Neuronal stem cell (in vitro differentiated cells): ENCODE measurements around the gene CEMIP.

Experiments
- DNase-seq: peaks from one replicate; pipeline ENCODE4 v3.0.0-alpha.2; 2013; ENCODE audit warnings: low spot score
- H2AFZ ChIP-seq: one replicate; pipeline ENCODE4 v1.6.1; 2013; ENCODE audit warnings: mild to moderate bottlenecking, low read length, inconsistent platforms
- H2AK5ac ChIP-seq: 2 replicates; pipeline ENCODE4 v1.6.1; 2013; ENCODE audit warnings: low read depth, mild to moderate bottlenecking, inconsistent platforms, low read length, moderate library complexity, mixed read lengths
- H2BK120ac ChIP-seq: 2 replicates; pipeline ENCODE4 v1.6.1; 2013; ENCODE audit warnings: low read depth, mild to moderate bottlenecking, inconsistent platforms, low read length, moderate library complexity, mixed read lengths
- H2BK12ac ChIP-seq: one replicate; pipeline ENCODE4 v1.6.1; 2013; ENCODE audit warnings: low read length, inconsistent platforms
- H2BK15ac ChIP-seq: 2 replicates; pipeline ENCODE4 v1.6.1; 2013; ENCODE audit warnings: mild to moderate bottlenecking, low read length, inconsistent platforms, mixed read lengths
- H2BK5ac ChIP-seq: one replicate; pipeline ENCODE4 v1.6.1; 2013; ENCODE audit warnings: inconsistent platforms, mild to moderate bottlenecking, low read length, moderate library complexity
- H3K14ac ChIP-seq: one replicate; pipeline ENCODE4 v1.6.1; 2013; ENCODE audit warnings: low read length, inconsistent platforms
- H3K18ac ChIP-seq: 2 replicates; pipeline ENCODE4 v1.6.1; 2013; ENCODE audit warnings: low read length, inconsistent platforms
- H3K23ac ChIP-seq: 2 replicates; pipeline ENCODE4 v1.6.1; 2013; ENCODE audit warnings: low read depth, mild to moderate bottlenecking, mixed read lengths, low read length, inconsistent platforms; ENCODE audit not compliant: poor library complexity
- H3K27ac ChIP-seq: replicated peaks from 3 replicates; pipeline ENCODE4 v1.5.1; 2013; ENCODE audit warnings: low read length, inconsistent platforms
- H3K27me3 ChIP-seq, 3 experiments: 2 replicates each; pipeline ENCODE4 v1.6.1; 2013; ENCODE audit warnings: low read length in 3 of 3, mild to moderate bottlenecking in 2 of 3, inconsistent platforms in 1 of 3, low read depth in 1 of 3, mixed read lengths in 1 of 3, moderate library complexity in 1 of 3; ENCODE audit not compliant: control insufficient read depth in 3 of 3, insufficient read depth in 3 of 3
- H3K36me3 ChIP-seq, 2 donors: replicated peaks in 1 of 2; 2 replicates each; pipeline ENCODE4 v1.6.1; 2013; ENCODE audit warnings: low read length in 2 of 2; ENCODE audit not compliant: control insufficient read depth in 2 of 2, insufficient read depth in 2 of 2
- H3K4ac ChIP-seq: 2 replicates; pipeline ENCODE4 v1.6.1; 2013; ENCODE audit warnings: inconsistent platforms, mild to moderate bottlenecking, low read length, moderate library complexity
- H3K4me1 ChIP-seq, 2 donors: 1 replicate in 1 of 2; 2 replicates in 1 of 2; pipeline ENCODE4 v1.6.1; 2013; ENCODE audit warnings: low read length in 2 of 2, low read depth in 1 of 2; ENCODE audit not compliant: control insufficient read depth in 2 of 2, insufficient read depth in 1 of 2
- H3K4me2 ChIP-seq: one replicate; pipeline ENCODE4 v1.6.1; 2013; ENCODE audit warnings: mild to moderate bottlenecking, low read length, inconsistent platforms; ENCODE audit not compliant: insufficient read depth, poor library complexity, severe bottlenecking
- H3K4me3 ChIP-seq, 2 donors: 2 replicates each; pipeline ENCODE4 v1.5.1; 2013; ENCODE audit warnings: low read length in 2 of 2, mild to moderate bottlenecking in 2 of 2, inconsistent platforms in 1 of 2, moderate library complexity in 1 of 2
- H3K79me1 ChIP-seq: one replicate; pipeline ENCODE4 v1.6.1; 2013; ENCODE audit warnings: low read depth, mild to moderate bottlenecking, inconsistent platforms, low read length, moderate library complexity
- H3K9ac ChIP-seq: one replicate; pipeline ENCODE4 v1.6.1; 2013; ENCODE audit warnings: mild to moderate bottlenecking, low read depth, low read length, inconsistent platforms; ENCODE audit not compliant: poor library complexity
- H3K9me3 ChIP-seq, 2 donors: replicated peaks in 1 of 2; 2 replicates each; pipeline versions ENCODE3 to v1.6.1; 2013; ENCODE audit warnings: low read length in 2 of 2, mild to moderate bottlenecking in 2 of 2, inconsistent platforms in 1 of 2, low read depth in 1 of 2, mixed read lengths in 1 of 2, moderate library complexity in 1 of 2; ENCODE audit not compliant: control insufficient read depth in 2 of 2, insufficient read depth in 1 of 2
- H4K8ac ChIP-seq: one replicate; pipeline ENCODE4 v1.6.1; 2013; ENCODE audit warnings: low read depth, mild to moderate bottlenecking, inconsistent platforms, low read length, moderate library complexity
- H4K91ac ChIP-seq: one replicate; pipeline ENCODE4 v1.6.1; 2013; ENCODE audit warnings: low read length, low read depth, mild to moderate bottlenecking, inconsistent platforms; ENCODE audit not compliant: poor library complexity
- WGBS, 2 donors: extraction: QIAGEN DNeasy Blood & Tissue Kit; methylation state at CpG; one replicate each; pipeline ENCODE4 v1.1.7; 2013; ENCODE audit warnings: missing lambda C conversion rate in 2 of 2, mixed read lengths in 1 of 2; ENCODE audit not compliant: insufficient read length in 2 of 2, insufficient replicate concordance in 1 of 2; ENCODE audit errors: extremely low coverage in 2 of 2; 5-methylcytosine and 5-hydroxymethylcytosine counted together

CEMIP gene

GRCh38 chr15:80971143-80971542 is 192.0 kb downstream of the CEMIP start:
- Histone ChIP-seq H3K4ac (no peak overlapping the region), H4K8ac (no peak overlapping the region), H2AFZ (no peak overlapping the region), H2AK5ac (no peak overlapping the region), H3K18ac (no peak overlapping the region), H3K79me1 (no peaks in the 10 kb centered on the region), H4K91ac (no peak overlapping the region), H2BK5ac (no peak overlapping the region), H3K4me2 (no peak overlapping the region), H3K27me3 (no peaks in the 10 kb centered on the region), H3K4me3 (no peak overlapping the region), H3K9me3 (no peaks in the 10 kb centered on the region), H3K36me3 (peaks cover 0 to 34% of the 10 kb centered on the region in 2 donors), H2BK12ac (no peak overlapping the region), H2BK15ac (no peak overlapping the region), H3K4me1 (peaks cover 0 to 8% of the 10 kb centered on the region in 2 donors), H2BK120ac (no peak overlapping the region), H3K23ac (no peak overlapping the region), H3K27ac (no peak overlapping the region), H3K14ac (no peak overlapping the region), H3K9ac (no peak overlapping the region)
- WGBS, 2 donors, result no CpG with 5 or more reads among the region's 2 CpGs
- no peak for DNase-seq

- peaks cover 0 to 3% of the 10 kb centered on the region in 2 donors for H3K4me1 ChIP-seq
- no CpG with 5 or more reads among the region's 3 CpGs for WGBS, 2 donors
- no peak overlapping the region for H2AFZ ChIP-seq
- peaks cover 4% of the 10 kb centered on the region for H3K79me1 ChIP-seq
- no peak overlapping the region for H3K4ac ChIP-seq
- no peak overlapping the region for H2AK5ac ChIP-seq
- H2BK12ac ChIP-seq, result no peak overlapping the region
- H3K9ac ChIP-seq, result no peak overlapping the region
- H3K9me3 ChIP-seq, result no peaks in the 10 kb centered on the region
- H3K14ac ChIP-seq, result no peak overlapping the region
- no peak for DNase-seq
- peaks cover 0 to 40% of the 10 kb centered on the region in 2 donors for H3K36me3 ChIP-seq
- no peak overlapping the region for H2BK5ac ChIP-seq
- H3K27me3 ChIP-seq, result no peaks in the 10 kb centered on the region
- H3K4me2 ChIP-seq, result no peak overlapping the region
- no peak overlapping the region for H4K91ac ChIP-seq
- no peak overlapping the region for H3K23ac ChIP-seq
- no peak overlapping the region for H2BK120ac ChIP-seq
- no peak overlapping the region for H4K8ac ChIP-seq
- no peak overlapping the region for H3K18ac ChIP-seq
- H3K27ac ChIP-seq, result no peak overlapping the region
- no peak overlapping the region for H3K4me3 ChIP-seq
- H2BK15ac ChIP-seq, result no peak overlapping the region
These were observed 193.1 kb downstream of the CEMIP start for GRCh38 chr15:80972276-80972675.

- no CpG with 5 or more reads among the region's 4 CpGs for WGBS, 2 donors
- no peak overlapping the region for H3K23ac ChIP-seq
- H3K27ac ChIP-seq, result no peak overlapping the region
- no peak overlapping the region for H3K14ac ChIP-seq
- peaks cover 4% of the 10 kb centered on the region for H3K79me1 ChIP-seq
- H3K9me3 ChIP-seq, result no peaks in the 10 kb centered on the region
- H2AFZ ChIP-seq, result no peak overlapping the region
- no peak overlapping the region for H4K8ac ChIP-seq
- H3K36me3 ChIP-seq, result peaks cover 9 to 52% of the 10 kb centered on the region in 2 donors
- no peak overlapping the region for H2BK120ac ChIP-seq
- no peak overlapping the region for H2BK5ac ChIP-seq
- H2BK15ac ChIP-seq, result no peak overlapping the region
- no peak overlapping the region for H3K4me3 ChIP-seq
- no peak overlapping the region for H3K9ac ChIP-seq
- no peak overlapping the region for H2BK12ac ChIP-seq
- H3K4me1 ChIP-seq, result no peaks in the 10 kb centered on the region
- no peak overlapping the region for H3K4me2 ChIP-seq
- H3K4ac ChIP-seq, result no peak overlapping the region
- H4K91ac ChIP-seq, result no peak overlapping the region
- H2AK5ac ChIP-seq, result no peak overlapping the region
- no peak overlapping the region for H3K18ac ChIP-seq
- DNase-seq, result no peak
- H3K27me3 ChIP-seq, result no peaks in the 10 kb centered on the region
These were observed 195.7 kb downstream of the CEMIP start for GRCh38 chr15:80974914-80975313.

GRCh38 chr15:80976851-80977250 is 197.7 kb downstream of the CEMIP start:
- DNase-seq, result no peak
- Histone ChIP-seq H2BK12ac (no peak overlapping the region), H3K36me3 (peaks cover 10 to 63% of the 10 kb centered on the region in 2 donors), H3K27ac (no peak overlapping the region), H2BK5ac (no peak overlapping the region), H2AFZ (no peak overlapping the region), H3K79me1 (peaks cover 4% of the 10 kb centered on the region), H2BK120ac (no peak overlapping the region), H3K18ac (no peak overlapping the region), H3K4me2 (no peak overlapping the region), H3K4me3 (no peak overlapping the region), H2BK15ac (no peak overlapping the region), H3K4me1 (no peaks in the 10 kb centered on the region), H3K27me3 (no peaks in the 10 kb centered on the region), H3K9ac (peak overlapping the region; percentile 80), H4K91ac (no peak overlapping the region), H4K8ac (no peak overlapping the region), H3K23ac (no peak overlapping the region), H3K4ac (no peak overlapping the region), H3K14ac (no peak overlapping the region), H3K9me3 (no peaks in the 10 kb centered on the region), H2AK5ac (no peak overlapping the region)
- no CpG with 5 or more reads among the region's 4 CpGs for WGBS, 2 donors
